GM23338 (cell line): ENCODE measurements around the gene DCUN1D2. TPM values are rescaled to one million over a fixed set of nuclear protein-coding genes. Genes with fewer than 3 reads are reported as not detected.

Source experiments
- ATAC-seq: fragments of 200-7000 bp; cut with Tn5 transposase; 3 replicates; pipeline ENCODE4 v1.9.1; 2020
- DNase-seq: peaks from one replicate; pipeline ENCODE4 v3.0.0-alpha.2; 2015; ENCODE audit warnings: low spot score
- H2AFZ ChIP-seq: fragments of 200-600 bp; sonication (generic); 2 replicates; pipeline ENCODE4 v1.8.0; 2016; ENCODE audit warnings: antibody characterized with exemption, mild to moderate bottlenecking, moderate library complexity
- H3F3A ChIP-seq: fragments of 200-600 bp; sonication (generic); replicated peaks from 2 replicates; pipeline ENCODE4 v1.8.0; 2017; ENCODE audit warnings: antibody characterized with exemption, mixed run types, low read depth
- H3K27ac ChIP-seq: fragments of 200-600 bp; sonication (generic); 2 replicates; pipeline ENCODE4 v1.6.1; 2016; ENCODE audit warnings: low read depth
- H3K27me3 ChIP-seq: fragments of 200-600 bp; sonication (generic); 2 replicates; pipeline ENCODE4 v1.8.0; 2016; ENCODE audit warnings: mild to moderate bottlenecking, mixed run types, moderate library complexity; ENCODE audit not compliant: insufficient read depth
- H3K36me3 ChIP-seq: fragments of 200-600 bp; sonication (generic); 2 replicates; pipeline ENCODE4 v1.8.0; 2016; ENCODE audit warnings: mild to moderate bottlenecking; ENCODE audit not compliant: insufficient read depth
- H3K4me1 ChIP-seq: fragments of 200-600 bp; sonication (generic); 2 replicates; pipeline ENCODE4 v1.8.0; 2016; ENCODE audit warnings: mild to moderate bottlenecking, moderate library complexity; ENCODE audit not compliant: insufficient read depth
- H3K4me2 ChIP-seq: fragments of 200-600 bp; sonication (generic); 2 replicates; pipeline ENCODE4 v1.7.1; 2017; ENCODE audit warnings: mixed run types
- H3K4me3 ChIP-seq: fragments of 200-600 bp; sonication (generic); 2 replicates; pipeline ENCODE4 v1.6.1; 2016; ENCODE audit warnings: mixed run types
- H3K79me2 ChIP-seq: fragments of 200-600 bp; sonication (generic); replicated peaks from 2 replicates; pipeline ENCODE4 v1.8.0; 2017; ENCODE audit warnings: mild to moderate bottlenecking; ENCODE audit not compliant: insufficient read depth
- H3K9me2 ChIP-seq: fragments of 200-600 bp; sonication (generic); 2 replicates; pipeline ENCODE4 v1.8.0; 2017; ENCODE audit not compliant: insufficient read depth
- H4K20me1 ChIP-seq: fragments of 200-600 bp; sonication (generic); replicated peaks from 2 replicates; pipeline ENCODE4 v1.8.0; 2017; ENCODE audit warnings: mild to moderate bottlenecking; ENCODE audit not compliant: insufficient read depth
- H3K27ac Mint-ChIP-seq: 2 replicates; pipeline ENCODE4 v1.8.0; 2020; ENCODE audit warnings: inconsistent platforms, mild to moderate bottlenecking, moderate library complexity, mixed read lengths
- H3K27me3 Mint-ChIP-seq: 3 replicates; pipeline ENCODE4 v1.8.0; 2022; ENCODE audit warnings: low read depth, mild to moderate bottlenecking, moderate library complexity, mixed read lengths, inconsistent platforms; ENCODE audit not compliant: insufficient read depth, poor library complexity
- H3K36me3 Mint-ChIP-seq: 3 replicates; pipeline ENCODE4 v1.8.0; 2021; ENCODE audit warnings: low read depth, mild to moderate bottlenecking, inconsistent platforms, moderate library complexity, mixed read lengths
- H3K4me1 Mint-ChIP-seq: 3 replicates; pipeline ENCODE4 v1.8.0; 2020; ENCODE audit warnings: mild to moderate bottlenecking, inconsistent platforms, mixed read lengths
- H3K4me3 Mint-ChIP-seq: 3 replicates; pipeline ENCODE4 v1.8.0; 2021; ENCODE audit warnings: moderate library complexity, mild to moderate bottlenecking, inconsistent platforms, mixed read lengths
- H3K9me3 Mint-ChIP-seq: 3 replicates; pipeline ENCODE4 v1.8.0; 2020; ENCODE audit warnings: moderate library complexity, mild to moderate bottlenecking, inconsistent platforms, mixed read lengths
- CREB1 ChIP-seq: fragments of 250-450 bp; sonication (Bioruptor Pico); IDR thresholded peaks from 2 replicates; pipeline ENCODE4 v1.5.0; 2020; ENCODE audit warnings: low read depth, mild to moderate bottlenecking, moderate library complexity
- ETS1 ChIP-seq: IDR thresholded peaks from 2 replicates; pipeline ENCODE4 v1.6.1; 2016; ENCODE audit warnings: antibody characterized with exemption
- POLR2AphosphoS5 ChIP-seq: IDR thresholded peaks from 2 replicates; pipeline ENCODE4 v1.6.1; 2016; ENCODE audit warnings: antibody characterized with exemption, low read depth
- REST ChIP-seq: IDR thresholded peaks from one replicate; pipeline ENCODE4 v1.6.1; 2018; ENCODE audit warnings: antibody characterized with exemption; ENCODE audit not compliant: unreplicated experiment
- STAT1 ChIP-seq: IDR thresholded peaks from one replicate; pipeline ENCODE4 v1.6.1; 2016; ENCODE audit warnings: antibody characterized with exemption; ENCODE audit not compliant: unreplicated experiment
- ZNF114 ChIP-seq: fragments of 250-450 bp; sonication (Bioruptor Pico); IDR thresholded peaks from 2 replicates; pipeline ENCODE4 v1.5.0; 2020; ENCODE audit warnings: mild to moderate bottlenecking, moderate library complexity
- ZNF462 ChIP-seq: fragments of 250-450 bp; sonication (Bioruptor Pico); IDR thresholded peaks from 2 replicates; pipeline ENCODE4 v1.5.0; 2020; ENCODE audit warnings: mild to moderate bottlenecking, moderate library complexity
- polyA plus RNA-seq: library from polyadenylated mRNA; unstranded; fragments of >200 nt; fragmentation: Nextera tagmentation; extraction: Ambion mirVana; gene quantifications from 2 replicates; pipeline ENCODE4 v1.2.1, GENCODE V29; 2016
- total RNA-seq: library from RNA; depleted of rRNA; stranded (reverse); fragments of >200 nt; shearing (Covaris generic); gene quantifications from 2 replicates; pipeline ENCODE4 v1.2.3, GENCODE V29; 2014

The DCUN1D2 gene
- total and polyA plus RNA-seq, 2 experiments from 2014 or later, result 12.3 to 38.0 TPM

- TF ChIP-seq REST, result no peak
- no peak for TF ChIP-seq POLR2AphosphoS5
- TF ChIP-seq CREB1 (CRISPR knock-in tag), result no peak
- no peak for TF ChIP-seq ZNF114 (CRISPR knock-in tag)
Observed at GRCh38 chr13:113497217-113497616, 6.7 kb upstream of the DCUN1D2 start (continued).

GRCh38 chr13:113495494-113496210 lies 5.1 kb upstream of the DCUN1D2 start:
- Histone ChIP-seq H3K36me3 (peaks cover 33% of the 10 kb centered on the region), H3K9me2 (no peaks in the 10 kb centered on the region), H3K4me1 (peaks cover 31% of the 10 kb centered on the region), H3K4me2 (peak overlapping the region; percentile 69), H3K79me2 (peaks cover 62% of the 10 kb centered on the region), H3F3A (peaks cover 8% of the 10 kb centered on the region; the same call in 1 of the 2 replicates), H3K4me3 (peak overlapping the region; percentile 39), H3K27ac (peak overlapping the region; percentile 60), H3K27me3 (no peaks in the 10 kb centered on the region), H2AFZ (no peak overlapping the region), H4K20me1 (0 out of 2 replicates have a peak, but pooled peaks cover 14% of the 10 kb centered on the region)
- peaks cover 36% of the 10 kb centered on the region for H3K36me3 Mint-ChIP-seq
- peaks cover 33% of the 10 kb centered on the region for H3K4me1 Mint-ChIP-seq
- peak overlapping the region; percentile 14; the same call in 1 of the 2 replicates for H3K27ac Mint-ChIP-seq
- ATAC-seq (peak; percentile 68), DNase-seq (peak; percentile 79)
- H3K4me3 Mint-ChIP-seq, result peak overlapping the region; percentile 63
- H3K9me3 Mint-ChIP-seq, result no peaks in the 10 kb centered on the region
- no peaks in the 10 kb centered on the region for H3K27me3 Mint-ChIP-seq
- TF ChIP-seq POLR2AphosphoS5, result no peak

- Mint-ChIP-seq H3K4me3 (peak overlapping the region; percentile 38), H3K4me1 (peaks cover 47% of the 10 kb centered on the region), H3K27ac (peak overlapping the region; percentile 37; the same call in 1 of the 2 replicates), H3K27me3 (peaks cover 4% of the 10 kb centered on the region), H3K9me3 (no peaks in the 10 kb centered on the region), H3K36me3 (peaks cover 17% of the 10 kb centered on the region)
- H2AFZ ChIP-seq, result no peak overlapping the region
- peaks cover 36% of the 10 kb centered on the region for H3K4me1 ChIP-seq
- H3K4me3 ChIP-seq, result peak overlapping the region; percentile 9
- no peaks in the 10 kb centered on the region for H3K27me3 ChIP-seq
- DNase-seq (no peak), ATAC-seq (no peak)
- peaks cover 8% of the 10 kb centered on the region; the same call in 1 of the 2 replicates for H3F3A ChIP-seq
- H3K36me3 ChIP-seq, result peaks cover 12% of the 10 kb centered on the region; the same call in 1 of the 2 replicates
- peak overlapping the region; percentile 97 for H3K4me2 ChIP-seq
- H4K20me1 ChIP-seq, result peaks cover 7% of the 10 kb centered on the region; the same call in 1 of the 2 replicates
- H3K9me2 ChIP-seq, result no peaks in the 10 kb centered on the region
- peaks cover 73% of the 10 kb centered on the region for H3K79me2 ChIP-seq
- peak overlapping the region; percentile 52; the same call in 1 of the 2 replicates for H3K27ac ChIP-seq
- TF ChIP-seq ETS1 (no peak), STAT1 (no peak), ZNF462 (CRISPR knock-in tag) (no peak), CREB1 (CRISPR knock-in tag) (no peak)
Observed at GRCh38 chr13:113493315-113493951, 2.9 kb upstream of the DCUN1D2 start.
